D341Med (cell line): ENCODE measurements around the gene TMPRSS6.
"Not testable (repeated sequence)": the region's sequence is repeated elsewhere in the genome, so short reads cannot be mapped to it uniquely, and the experiment has no call there.

Experiments
- DNase-seq: peaks from one replicate; pipeline ENCODE4 v3.0.0; 2012; ENCODE audit warnings: low spot score

Gene TMPRSS6

DNA sequence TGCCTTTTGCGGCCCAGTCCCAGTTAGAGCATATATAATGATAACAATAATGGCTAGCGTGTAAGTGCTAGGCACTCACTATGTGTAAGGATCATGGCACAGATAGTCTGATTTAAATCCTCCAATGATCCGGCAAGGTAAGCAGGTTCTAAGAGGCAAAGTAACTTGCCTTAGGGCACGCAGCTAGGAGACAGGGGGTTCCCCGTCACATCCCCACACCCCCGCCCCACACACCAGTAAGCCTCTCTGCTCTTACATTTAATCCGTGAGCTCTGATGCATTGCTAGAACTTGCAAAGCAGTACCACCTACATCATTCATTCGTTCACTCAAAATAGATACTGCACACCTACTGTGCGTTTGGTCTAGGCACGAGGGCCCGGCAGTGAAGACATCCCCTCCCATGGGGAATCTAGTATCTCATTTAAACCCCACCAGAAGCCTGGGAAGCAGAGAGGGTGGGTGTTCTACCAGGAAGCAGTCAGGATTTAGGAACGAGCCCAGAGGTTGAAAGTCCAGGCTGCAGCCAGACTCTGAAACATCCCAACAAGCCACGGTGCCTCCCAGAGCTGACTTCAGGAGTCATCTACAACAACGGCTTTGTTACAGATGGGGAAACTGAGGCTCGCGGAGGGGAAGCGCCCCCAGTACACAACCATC is 20.6 kb downstream of the TMPRSS6 start:
- no peak for DNase-seq

DNA sequence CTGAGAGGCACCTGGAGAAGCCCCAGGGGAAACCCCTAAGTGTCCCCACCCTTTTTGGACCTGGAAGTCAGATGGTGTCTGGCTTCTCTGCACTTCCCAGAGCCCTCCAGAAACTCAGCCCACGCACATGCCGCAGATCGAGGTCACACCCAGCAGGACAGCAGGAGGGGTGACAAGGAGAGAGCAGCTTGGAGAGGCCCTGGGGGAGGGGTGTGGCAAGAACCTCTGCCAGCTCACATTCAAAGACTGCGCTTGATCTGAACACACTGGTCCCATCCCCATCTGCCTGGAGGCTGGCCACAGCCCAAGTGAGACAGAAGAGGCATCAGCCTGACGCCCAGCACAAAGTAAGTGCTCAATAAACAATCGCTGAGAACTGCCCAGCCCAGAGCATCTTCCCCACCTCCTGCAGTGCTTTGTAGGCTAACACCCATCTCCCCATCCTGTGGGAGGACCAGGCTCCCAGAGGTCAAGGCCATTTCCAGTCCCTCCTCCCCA is 21.4 kb downstream of the TMPRSS6 start:
- no peak for DNase-seq

DNA sequence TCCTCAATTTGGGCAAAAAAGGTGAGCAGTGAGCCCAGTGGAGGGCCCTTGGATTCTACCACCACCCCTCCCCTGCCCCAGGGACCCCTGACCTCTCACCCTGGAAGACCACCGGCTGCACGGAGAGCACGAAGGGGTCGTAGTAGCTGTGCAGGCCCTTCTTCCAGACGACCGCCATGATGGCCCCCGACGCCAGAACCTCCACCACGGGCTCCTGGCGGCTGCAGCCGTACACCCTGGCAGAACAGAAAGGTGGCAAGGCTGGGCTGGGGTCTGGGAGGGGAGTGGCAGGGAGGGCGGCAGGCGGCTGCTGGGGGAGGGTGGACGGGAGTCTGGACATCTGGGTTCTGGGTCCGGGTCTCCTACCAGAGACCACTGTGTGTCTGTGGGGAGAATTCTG is 23.3 kb downstream of the TMPRSS6 start:
- DNase-seq = no peak

DNA sequence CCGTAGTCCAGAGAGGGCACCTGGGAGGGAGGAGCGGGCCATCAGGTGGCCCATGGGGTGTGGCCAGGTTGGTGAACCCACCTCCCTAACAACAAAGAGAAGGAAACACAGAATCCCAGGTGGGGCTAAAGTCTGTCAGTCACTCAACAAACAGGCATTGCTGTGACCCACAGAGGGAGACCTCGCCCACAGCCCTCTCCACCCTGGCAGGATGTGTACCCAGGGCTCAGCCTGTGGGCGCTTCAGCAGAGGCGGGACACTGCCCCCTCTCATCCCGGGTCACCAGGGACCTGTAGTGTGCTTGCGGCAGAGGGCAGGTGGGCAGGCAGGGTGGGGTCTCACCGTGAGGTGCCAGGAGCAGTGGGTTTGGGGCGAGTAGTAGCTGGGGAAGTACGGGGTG is 25.1 kb downstream of the TMPRSS6 start:
- no peak for DNase-seq

DNA sequence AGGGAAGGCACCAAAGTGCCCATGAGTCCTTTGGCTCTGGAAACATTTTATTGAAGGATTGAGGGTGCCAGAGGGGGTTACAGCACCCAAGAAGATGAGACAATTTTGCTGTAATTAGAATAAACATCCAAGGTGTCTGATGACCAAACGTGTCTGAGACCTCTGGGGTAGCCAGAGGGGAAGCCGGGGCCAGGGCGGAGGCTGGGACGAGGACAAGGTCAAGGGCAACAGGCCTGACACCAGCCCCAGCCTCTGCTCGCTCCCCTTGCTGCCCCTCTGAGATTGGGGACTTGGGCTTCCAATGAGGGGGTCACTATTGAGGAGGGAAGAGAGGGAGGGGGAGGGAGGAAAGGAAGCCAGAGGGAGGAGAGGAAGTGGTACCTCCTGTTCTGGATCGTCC is 25.6 kb downstream of the TMPRSS6 start:
- no peak for DNase-seq

DNA sequence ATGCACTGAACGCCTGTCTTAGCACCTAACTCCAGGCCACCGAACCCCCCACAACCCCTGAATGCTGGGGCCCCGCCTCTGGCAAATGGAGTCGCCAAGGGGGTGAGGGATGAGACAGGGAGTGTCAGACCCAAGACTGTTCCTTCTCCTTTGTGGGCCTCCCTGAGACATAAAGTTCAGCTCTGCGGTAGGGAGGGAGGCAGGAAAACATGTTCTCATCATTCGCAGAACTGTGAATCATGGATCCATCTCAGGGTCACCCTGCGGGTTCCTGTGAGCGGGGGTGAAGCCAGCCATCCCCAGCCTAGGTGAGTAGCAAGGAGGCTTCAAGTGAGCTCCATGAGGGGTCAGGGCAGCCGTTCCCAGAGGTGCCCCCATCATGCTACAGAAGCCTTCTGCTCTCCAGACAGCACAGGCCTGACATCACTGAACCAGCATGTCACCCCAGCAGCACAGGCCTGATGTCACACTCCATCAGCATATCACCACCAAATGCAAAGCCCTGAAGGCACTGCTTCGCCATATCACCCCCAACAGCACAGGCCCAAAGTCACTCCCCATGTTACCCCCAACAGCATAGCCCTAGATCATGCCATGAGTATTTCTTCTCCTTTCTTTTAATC is 27.2 kb downstream of the TMPRSS6 start:
- no peak for DNase-seq

DNA sequence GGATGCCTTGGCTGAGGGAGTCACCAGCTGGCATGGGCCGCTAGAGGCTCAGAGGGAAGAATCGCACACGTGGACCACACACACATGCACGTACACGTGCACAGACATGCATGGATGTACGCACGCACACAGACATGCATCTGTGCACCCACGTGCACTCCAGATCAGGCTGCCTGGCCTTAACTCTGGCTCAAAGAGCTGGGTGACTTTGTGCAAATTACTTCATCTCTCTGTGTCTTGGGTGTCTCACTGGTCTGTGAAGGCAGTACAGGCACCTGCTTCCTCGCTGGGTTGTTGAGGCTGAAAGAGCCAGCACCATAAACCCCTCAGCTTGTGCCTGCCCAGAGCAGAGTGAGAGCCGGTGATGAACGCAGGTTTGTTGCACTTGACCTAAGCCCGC is 28.7 kb downstream of the TMPRSS6 start:
- DNase-seq = no peak

DNA sequence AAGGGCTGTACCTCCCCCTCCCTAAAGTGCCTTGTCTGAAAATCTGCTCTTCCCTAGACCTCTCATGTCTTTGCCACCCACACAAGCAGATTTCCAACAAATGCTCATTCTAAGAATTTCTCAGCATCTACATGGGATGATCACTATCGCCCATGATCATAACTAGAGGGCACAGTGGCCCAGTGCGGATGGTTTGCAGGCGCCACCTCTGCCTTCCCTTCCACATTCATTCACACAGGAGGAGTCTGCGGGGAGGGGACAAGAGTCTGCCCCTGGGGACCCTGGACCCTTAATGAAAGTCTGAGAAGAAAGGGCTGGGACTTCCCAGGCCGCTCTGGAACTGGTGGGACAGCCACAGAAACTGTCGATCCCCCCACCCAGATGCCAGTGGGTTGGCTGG is 29.1 kb downstream of the TMPRSS6 start:
- no peak for DNase-seq

DNA sequence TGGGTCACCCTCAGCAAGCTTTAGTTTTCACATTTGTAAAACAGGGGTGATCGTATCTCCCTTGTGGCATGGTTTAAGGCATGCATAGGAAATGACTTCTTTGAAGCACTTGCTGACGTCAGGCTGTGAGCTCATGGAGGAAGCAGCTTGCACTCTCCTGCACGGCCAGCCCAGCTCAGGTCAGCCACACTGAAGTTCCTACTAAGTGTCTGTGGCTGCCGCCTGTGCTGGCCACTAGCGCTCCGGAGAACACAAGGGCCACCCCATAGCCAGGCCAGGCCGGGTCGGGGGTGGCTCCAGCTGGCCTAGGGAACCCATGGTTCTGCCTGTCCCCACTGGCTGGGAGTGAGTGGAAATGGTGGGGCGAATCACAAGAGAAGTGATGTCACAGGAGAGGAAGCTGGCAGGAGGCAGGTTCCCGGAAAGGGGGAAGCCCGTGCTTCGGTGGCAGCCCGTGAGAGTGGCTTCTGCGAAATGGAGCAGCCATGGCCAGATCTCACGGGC is 29.8 kb downstream of the TMPRSS6 start:
- no peak for DNase-seq

DNA sequence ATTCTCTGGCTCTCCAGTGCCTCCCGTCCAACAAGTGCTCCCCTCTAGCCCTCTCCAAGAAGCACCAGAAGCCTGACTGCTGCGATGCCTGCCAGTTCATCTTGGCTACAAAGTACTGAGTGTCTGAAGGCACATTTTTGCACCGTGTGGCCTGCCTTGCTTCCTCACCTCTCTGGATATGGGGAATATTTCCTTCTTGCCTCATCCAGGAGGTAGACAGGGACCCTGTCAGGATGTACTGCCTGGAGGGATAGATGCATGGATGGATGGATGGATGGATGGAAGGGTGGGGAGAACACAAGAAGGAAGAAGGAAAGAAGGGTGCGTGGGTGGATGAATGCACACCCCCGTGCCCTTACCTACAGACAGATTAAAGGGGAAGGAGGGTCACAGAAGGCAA is 30.4 kb downstream of the TMPRSS6 start:
- no peak for DNase-seq

DNA sequence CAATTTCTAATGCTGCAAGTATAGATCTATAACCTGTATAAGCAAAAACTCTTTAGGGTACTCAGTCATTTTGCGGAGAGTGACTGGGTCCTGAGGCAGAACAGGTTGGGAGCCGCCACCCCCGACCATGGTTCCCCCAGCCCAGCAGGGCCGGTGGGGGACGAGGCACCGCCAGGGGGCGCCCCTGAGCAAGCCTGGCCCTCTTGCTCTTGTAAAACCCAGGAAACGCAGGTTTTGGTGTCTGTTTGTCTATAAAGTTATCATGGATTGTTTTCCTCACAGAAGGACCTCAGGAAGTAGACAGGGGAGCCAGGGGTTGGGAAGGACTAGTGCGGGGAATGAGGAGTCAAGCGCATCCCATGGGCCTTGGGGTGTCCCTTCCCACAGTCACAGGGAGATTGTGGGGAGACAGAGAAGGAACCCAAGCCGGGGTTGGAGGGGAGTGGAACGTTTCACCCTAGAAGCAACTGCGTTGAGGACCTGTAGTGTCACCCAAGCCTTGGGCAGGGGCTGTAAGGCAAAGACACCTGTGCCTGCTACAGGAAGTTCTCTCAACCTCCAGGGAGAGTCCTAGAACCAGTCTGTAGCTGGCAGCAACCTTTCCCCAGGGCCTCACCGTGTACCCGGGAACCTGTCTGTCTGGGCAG is 31.6 kb downstream of the TMPRSS6 start:
- peak; percentile 91 for DNase-seq

DNA sequence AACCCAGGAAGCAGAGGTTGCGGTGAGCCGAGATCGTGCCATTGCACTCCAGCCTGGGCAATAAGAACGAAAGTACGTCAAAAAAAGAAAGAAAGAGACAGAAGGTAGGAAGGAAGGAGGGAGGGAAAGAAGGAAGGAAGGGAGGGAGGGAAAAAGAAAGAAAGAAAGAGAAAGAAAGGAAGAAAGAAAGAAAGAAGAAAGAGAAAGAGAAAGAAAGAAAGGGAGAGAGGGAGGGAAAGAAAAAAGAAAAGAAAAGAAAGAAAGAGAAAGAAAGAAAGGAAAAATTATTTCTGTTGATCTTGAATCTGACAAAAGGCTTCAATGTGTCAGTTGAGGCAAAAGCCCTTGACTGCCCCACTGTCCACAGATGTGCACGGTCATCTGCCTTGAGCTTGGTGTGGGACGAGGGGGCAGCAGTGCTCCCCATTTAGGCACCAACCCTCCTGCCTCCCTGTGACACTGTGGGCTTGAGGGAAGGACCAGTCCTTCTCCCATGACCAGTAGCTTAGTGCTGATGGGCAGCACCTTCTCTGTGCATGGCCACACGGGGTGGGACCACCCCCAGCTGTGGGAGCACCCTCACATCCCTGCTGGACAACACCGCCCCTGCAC is 33.6 kb downstream of the TMPRSS6 start:
- no peak for DNase-seq

DNA sequence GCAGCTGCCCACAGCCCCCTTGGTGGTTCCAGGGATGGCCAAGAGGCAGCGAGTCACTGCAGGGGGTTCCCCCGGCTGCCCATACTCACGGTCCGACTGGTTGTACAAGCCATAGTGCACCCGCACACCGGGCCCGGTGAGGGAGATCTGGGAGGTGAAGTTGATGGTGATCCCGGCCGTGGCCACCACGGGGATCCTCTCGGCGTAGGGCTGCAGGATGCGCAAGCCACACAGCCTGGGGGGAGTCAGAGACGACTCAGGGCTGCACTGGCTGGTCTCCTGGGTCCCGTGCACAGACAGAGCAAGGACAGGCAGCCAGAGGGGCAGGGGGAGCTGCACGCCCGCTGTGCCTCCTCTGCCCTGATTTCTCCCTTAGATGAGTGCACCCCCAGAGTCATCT is 34.5 kb downstream of the TMPRSS6 start:
- no peak for DNase-seq

DNA sequence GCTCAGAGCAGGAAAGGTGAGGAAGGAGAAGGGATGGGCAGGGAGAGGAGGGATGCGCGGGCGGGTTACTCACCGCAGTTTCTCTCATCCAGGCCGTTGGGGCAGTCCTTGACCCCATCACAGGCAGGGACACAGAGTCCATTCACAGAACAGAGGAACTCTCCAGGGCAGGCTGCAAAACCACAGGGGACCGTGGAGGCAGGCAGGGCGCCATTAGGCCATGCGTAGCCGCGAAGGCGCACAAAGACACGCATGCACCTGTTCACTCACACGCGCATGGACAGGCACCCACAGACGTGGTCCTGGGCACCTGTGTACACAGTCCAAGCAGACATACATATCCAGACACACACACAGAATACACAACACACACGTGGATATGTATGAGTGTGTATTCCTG is 35.0 kb downstream of the TMPRSS6 start:
- DNase-seq = no peak

DNA sequence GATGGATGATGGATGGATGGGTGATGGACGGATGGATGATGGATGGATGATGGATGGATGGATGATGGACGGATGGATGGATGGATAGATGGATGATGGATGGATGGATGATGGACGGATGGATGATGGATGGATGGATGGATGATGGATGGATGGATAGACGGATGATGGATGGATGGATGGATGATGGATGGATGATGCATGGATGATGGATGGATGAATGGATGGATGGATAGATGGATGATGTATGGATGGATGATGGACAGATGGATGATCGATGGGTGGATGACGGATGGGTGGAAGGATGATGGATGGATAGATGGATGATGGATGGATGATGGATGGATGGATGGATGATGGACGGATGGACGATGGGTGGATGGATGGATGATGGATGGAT is 36.8 kb downstream of the TMPRSS6 start:
- no peak for DNase-seq

DNA sequence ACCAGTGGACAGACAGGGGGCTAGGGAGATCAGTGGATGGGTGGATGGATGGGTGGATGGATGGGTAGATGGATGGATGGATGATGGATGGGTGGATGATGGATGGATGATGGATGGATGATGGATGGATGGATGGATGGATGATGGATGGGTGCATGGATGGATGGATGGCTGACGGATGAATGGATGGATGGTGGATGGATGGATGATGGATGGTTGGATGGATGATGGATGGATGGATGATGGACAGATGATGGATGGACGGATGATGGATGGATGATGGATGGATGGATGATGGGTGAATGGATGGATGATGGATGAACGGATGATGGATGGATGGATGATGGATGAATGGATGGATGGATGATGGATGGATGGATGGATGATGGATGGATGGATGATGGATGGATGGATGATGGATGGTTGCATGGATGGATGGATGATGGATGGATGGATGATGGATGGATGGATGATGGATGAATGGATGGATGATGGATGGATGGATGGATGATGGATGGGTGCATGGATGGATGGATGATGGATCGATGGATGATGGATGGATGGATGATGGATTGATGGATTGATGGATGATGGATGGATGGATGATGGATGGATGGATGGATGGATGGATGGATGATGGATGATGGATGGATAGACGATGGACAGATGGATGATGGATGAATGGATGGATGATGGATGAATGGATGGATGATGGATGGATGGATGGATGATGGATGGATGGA is 37.5 kb downstream of the TMPRSS6 start:
- DNase-seq = not testable (repeated sequence)

DNA sequence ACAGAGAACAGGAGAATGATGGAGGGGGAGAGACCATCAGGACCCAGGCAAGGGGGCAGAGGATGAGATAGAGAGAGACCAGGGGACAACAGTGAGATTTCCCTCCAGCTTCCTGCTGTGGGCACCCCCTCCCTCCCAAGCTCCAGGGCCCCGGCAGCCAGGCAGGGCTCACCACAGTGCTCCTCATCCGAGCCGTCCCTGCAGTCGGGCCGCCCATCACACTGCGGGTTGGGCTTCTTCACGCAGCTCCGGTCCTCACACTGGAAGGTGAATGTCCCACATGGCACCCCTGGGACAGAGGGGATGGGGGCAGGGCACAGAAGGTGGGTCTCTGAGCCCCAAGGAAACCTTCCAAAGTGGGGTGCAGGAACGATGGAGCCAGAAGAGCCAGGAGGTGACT is 38.8 kb downstream of the TMPRSS6 start:
- DNase-seq = no peak

DNA sequence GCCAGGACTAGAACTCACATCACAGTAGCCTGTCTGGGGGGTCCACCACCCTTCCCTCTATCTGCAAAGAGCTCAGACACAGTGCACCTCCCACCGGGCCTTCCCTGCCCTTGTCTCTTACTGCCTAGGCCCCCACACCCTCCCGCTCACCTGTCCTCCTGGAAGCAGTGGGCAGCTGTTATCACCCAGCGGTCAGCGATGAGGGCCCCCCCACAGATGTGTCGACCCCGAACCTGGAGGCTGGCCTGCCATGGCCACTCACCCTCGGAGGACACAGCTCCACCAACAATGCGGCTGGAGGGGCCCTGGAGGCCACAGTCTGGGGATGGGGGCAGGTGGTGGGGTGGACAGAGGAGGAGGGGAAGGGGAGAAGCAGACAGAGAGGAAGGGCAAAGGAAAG is 39.2 kb downstream of the TMPRSS6 start:
- no peak for DNase-seq

DNA sequence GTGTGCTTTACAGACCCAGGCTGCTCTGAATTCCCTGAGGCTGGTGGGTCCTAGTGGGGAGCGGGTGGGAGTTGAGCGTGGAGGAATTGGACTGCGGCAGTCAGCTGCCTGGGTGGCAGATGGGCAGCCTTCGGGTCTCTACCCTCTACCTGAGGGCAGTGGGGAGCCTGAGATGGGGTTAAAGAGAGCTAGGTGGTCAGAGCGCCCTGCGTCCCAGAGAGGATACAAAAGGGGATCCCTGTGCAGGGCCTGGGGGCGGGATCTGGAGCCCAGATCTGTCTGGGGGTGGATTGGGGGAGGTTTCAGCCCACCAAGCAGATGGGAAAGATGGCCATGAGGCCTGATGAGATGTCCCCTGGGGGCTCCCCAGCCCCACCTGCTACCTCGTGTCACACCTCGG is 39.8 kb downstream of the TMPRSS6 start:
- no peak for DNase-seq

DNA sequence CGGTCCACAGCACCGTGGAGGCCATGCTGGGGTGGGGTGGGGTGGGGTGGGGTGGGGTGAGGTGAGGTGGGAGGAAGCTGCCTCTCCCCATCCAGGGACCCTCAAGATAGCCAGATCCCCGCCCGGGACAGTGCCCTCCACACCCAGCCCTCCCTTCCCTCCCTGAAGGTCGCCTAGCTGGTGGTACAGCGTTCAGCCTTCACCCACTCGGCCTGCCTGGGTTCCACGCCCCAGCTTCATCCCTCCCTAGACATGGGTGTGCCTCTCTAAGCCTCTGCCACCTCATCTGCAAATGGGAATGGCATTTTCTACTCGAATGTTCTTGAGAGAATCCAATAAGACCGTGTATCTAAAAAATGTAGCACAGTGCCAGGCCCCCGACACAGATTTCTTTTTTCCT is 40.2 kb downstream of the TMPRSS6 start:
- no peak for DNase-seq

DNA sequence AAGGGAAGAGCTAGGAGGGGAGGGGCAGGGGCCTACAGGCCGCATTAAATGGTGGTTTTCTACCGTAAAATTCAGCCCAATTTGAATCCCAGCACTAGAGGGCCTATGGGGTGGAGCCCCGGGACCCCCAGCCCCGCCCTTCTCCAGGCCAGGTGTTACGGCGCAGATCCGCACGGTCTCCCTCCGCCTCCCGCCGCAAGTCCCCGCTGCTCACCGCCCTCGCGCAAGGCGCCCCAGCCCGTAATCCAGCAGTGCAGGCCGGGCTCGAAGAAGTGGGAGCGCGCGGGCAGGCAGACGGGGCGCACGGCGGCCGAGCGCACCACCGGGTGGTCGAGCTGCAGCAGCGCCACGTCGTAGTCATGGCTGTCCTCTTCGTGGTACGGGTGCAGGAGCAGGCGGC is 40.7 kb downstream of the TMPRSS6 start:
- DNase-seq = no peak

DNA sequence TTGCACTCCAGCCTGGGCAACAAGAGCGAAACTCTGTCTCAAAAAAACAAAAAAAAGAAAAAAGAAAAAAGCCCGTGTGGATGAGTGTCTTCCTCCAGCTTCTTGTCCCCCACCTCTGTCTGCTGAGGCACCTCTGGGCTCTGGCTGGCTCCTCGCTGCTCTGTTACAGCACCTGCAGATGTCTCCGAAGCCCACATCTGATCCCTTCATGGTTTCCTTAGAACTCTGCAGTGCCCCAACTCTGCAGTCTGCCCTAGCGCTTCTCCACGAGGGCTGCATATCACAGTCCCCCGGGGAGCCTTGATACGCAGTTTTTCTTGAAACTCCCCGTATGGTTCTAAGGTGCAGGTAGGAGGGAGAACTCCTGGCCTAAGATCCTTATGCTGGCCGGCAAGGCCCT is 42.1 kb downstream of the TMPRSS6 start:
- no peak for DNase-seq
